Measurements from ENCODE around the gene SETSIP. TPM values are rescaled to one million over a fixed set of nuclear protein-coding genes. Genes with fewer than 3 reads are reported as not detected.
A peak's percentile ranks its signal among the peaks of the same experiment; 100 is the strongest.

Gene SETSIP, protein sequence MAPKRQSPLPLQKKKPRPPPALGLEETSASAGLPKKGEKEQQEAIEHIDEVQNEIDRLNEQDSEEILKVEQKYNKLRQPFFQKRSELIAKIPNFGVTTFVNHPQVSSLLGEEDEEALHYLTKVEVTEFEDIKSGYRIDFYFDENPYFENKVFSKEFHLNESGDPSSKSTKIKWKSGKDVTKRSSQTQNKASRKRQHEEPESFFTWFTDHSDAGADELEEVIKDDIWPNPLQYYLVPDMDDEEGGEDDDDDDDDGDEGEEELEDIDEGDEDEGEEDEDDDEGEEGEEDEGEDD
- not detected in 2 replicates for total RNA-seq (ENCODE audit: low replicate concordance)

DNA sequence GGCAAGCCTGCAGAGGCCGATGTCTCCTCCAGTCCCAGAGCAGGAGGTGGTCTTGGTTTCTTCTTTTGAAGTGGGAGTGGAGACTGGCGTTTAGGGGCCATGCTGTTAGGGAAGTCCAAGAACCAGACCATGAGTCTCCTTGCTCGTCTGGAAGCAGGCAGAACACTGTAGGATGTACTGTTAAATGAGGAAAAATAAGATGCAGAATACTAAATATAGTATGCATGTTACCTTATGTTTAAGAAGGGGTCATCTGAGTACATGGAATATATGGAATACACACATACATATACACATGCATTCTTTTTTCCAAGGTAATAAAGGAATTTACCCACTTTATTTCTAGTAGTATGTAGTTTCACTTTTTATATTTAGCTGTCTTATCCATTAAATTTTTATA lies at the start of gene SETSIP:
Gene SETSIP (minus strand): TSS at position 101 of the 400 bp plus-strand sequence. CDS start 0 bp downstream, at position 101.
- TF ChIP-seq CTCF (IDR thresholded peaks at IDR 0.05; ENCODE audit: insufficient read depth, low read length) = no peak
- H3K4me3 ChIP-seq (ENCODE audit: low read depth, low read length) = no peak within 1 kb of the TSS
- no peak for DNase-seq (ENCODE audit: low read depth)

GRCh38 chr1:92123868-92124267 lies 48.7 kb upstream of the SETSIP start:
- H3K4me3 ChIP-seq (ENCODE audit: low read depth, low read length) = no peak overlapping the region
- peak; percentile 4 for DNase-seq (ENCODE audit: low read depth)
- no peak for TF ChIP-seq CTCF (IDR thresholded peaks at IDR 0.05; ENCODE audit: insufficient read depth, low read length)

GRCh38 chr1:92118826-92119225 lies 43.6 kb upstream of the SETSIP start:
- no peak overlapping the region for H3K4me3 ChIP-seq (ENCODE audit: low read depth, low read length)
- TF ChIP-seq CTCF (IDR thresholded peaks at IDR 0.05; ENCODE audit: insufficient read depth, low read length) = no peak
- no peak for DNase-seq (ENCODE audit: low read depth)

DNA sequence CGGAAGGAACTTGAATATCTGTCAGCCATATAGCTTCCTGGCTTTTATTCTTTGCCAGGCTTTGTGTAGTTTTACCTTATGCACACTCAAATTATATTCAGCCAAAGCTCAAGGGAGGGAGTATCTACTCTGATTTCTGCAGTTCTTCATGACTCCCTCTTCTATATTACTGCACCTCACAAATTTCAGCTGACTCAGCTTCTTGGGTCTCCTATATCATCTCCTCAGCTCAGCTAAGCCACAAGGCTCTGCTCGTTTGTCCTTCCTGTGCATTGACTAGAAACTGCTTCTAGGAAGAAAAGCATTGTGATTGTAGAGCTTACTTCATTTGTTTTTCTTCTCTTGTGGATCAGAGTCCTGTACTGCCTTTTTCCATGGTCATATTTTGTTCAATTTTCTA lies 42.3 kb upstream of the SETSIP start:
- H3K4me3 ChIP-seq (ENCODE audit: low read depth, low read length) = no peak overlapping the region
- TF ChIP-seq CTCF (IDR thresholded peaks at IDR 0.05; ENCODE audit: insufficient read depth, low read length) = no peak
- DNase-seq (ENCODE audit: low read depth) = no peak

DNA sequence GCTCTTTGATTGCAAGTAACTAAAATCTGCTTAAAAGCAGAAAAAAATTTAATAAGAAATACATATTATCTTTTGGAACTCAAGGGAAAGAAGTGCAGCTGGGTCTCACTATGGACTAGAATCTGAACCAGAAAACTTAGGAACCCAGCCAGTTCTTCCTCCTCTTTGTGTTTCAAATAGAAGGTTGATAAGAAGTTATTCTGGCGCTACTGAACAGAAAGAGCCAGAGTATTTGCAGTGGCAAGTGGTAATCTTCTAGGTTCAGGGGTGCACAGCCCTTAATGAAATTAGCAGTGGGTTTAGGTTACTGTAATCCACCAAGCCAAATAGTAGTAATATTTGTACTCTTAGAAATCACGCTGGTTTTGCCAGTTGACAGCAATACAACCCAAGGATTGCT lies 33.4 kb upstream of the SETSIP start:
- no peak for DNase-seq (ENCODE audit: low read depth)
- H3K4me3 ChIP-seq (ENCODE audit: low read depth, low read length) = no peak overlapping the region
- no peak for TF ChIP-seq CTCF (IDR thresholded peaks at IDR 0.05; ENCODE audit: insufficient read depth, low read length)

GRCh38 chr1:92105546-92106081 lies 30.4 kb upstream of the SETSIP start:
- TF ChIP-seq CTCF (IDR thresholded peaks at IDR 0.05; ENCODE audit: insufficient read depth, low read length) = no peak
- DNase-seq (ENCODE audit: low read depth) = no peak
- H3K4me3 ChIP-seq (ENCODE audit: low read depth, low read length) = no peak overlapping the region

Data from fibroblast of the aortic adventitia (primary cell).